HG03342 (cell line): ENCODE measurements around the gene ALG5.

Source experiments
- ATAC-seq: cut with Tn5 transposase; IDR thresholded peaks from one replicate; pipeline ENCODE4 v1.9.1; 2021; ENCODE audit warnings: mild to moderate bottlenecking, moderate library complexity; ENCODE audit not compliant: unreplicated experiment

Gene ALG5

GRCh38 chr13:36999054-36999714 is at the start of gene ALG5:
Gene ALG5 (minus strand): TSS chr13:36999340. CDS start chr13:36999300, 40 bp downstream.
- peak; percentile 71 for ATAC-seq

GRCh38 chr13:37047846-37048245 is 48.7 kb upstream of the ALG5 start:
- ATAC-seq: no peak

GRCh38 chr13:37047032-37047431 is 47.9 kb upstream of the ALG5 start:
- ATAC-seq: no peak

- no peak for ATAC-seq
These were observed 46.9 kb upstream of the ALG5 start for GRCh38 chr13:37046062-37046461.

- no peak for ATAC-seq
These were observed 41.6 kb upstream of the ALG5 start for GRCh38 chr13:37040789-37041188.

- ATAC-seq: no peak
These were observed 40.8 kb upstream of the ALG5 start for GRCh38 chr13:37039896-37040295.

- ATAC-seq: no peak
These were observed 38.1 kb upstream of the ALG5 start for GRCh38 chr13:37037241-37037640.

GRCh38 chr13:37029617-37030016 is 30.5 kb upstream of the ALG5 start:
- no peak for ATAC-seq

GRCh38 chr13:37027639-37028038 is 28.5 kb upstream of the ALG5 start:
- ATAC-seq: no peak

- ATAC-seq: no peak
These were observed 27.6 kb upstream of the ALG5 start for GRCh38 chr13:37026771-37027170.

- no peak for ATAC-seq
These were observed 24.7 kb upstream of the ALG5 start for GRCh38 chr13:37023871-37024270.

GRCh38 chr13:37014609-37015008 is 15.5 kb upstream of the ALG5 start:
- ATAC-seq: no peak

- no peak for ATAC-seq
These were observed 12.6 kb upstream of the ALG5 start for GRCh38 chr13:37011788-37012187.

- ATAC-seq: no peak
These were observed 11.9 kb upstream of the ALG5 start for GRCh38 chr13:37011002-37011401.

- ATAC-seq: no peak
These were observed 11.3 kb upstream of the ALG5 start for GRCh38 chr13:37010424-37010823.

GRCh38 chr13:37009692-37010091 is 10.6 kb upstream of the ALG5 start:
- no peak for ATAC-seq

GRCh38 chr13:37001921-37002250 is 2.7 kb upstream of the ALG5 start:
- ATAC-seq: no peak

GRCh38 chr13:36998624-36999041 is 507 bp downstream of the ALG5 start:
- ATAC-seq: no peak

- no peak for ATAC-seq
These were observed 1.3 kb downstream of the ALG5 start for GRCh38 chr13:36997716-36998427.

GRCh38 chr13:36992362-36992761 is 6.8 kb downstream of the ALG5 start:
- no peak for ATAC-seq

GRCh38 chr13:36986462-36987240 is 12.5 kb downstream of the ALG5 start:
- no peak for ATAC-seq

- ATAC-seq: no peak
These were observed 17.9 kb downstream of the ALG5 start for GRCh38 chr13:36981156-36981743.
